GM21737 (cell line): ENCODE data around the gene SMIM26.
"Not testable (repeated sequence)": the region's sequence is repeated elsewhere in the genome, so short reads cannot be mapped to it uniquely, and the experiment has no call there.

Source experiments
- ATAC-seq: cut with Tn5 transposase; IDR thresholded peaks from one replicate; pipeline ENCODE4 v1.9.1; 2021; ENCODE audit warnings: mild to moderate bottlenecking, moderate library complexity; ENCODE audit not compliant: unreplicated experiment

SMIM26 gene, protein sequence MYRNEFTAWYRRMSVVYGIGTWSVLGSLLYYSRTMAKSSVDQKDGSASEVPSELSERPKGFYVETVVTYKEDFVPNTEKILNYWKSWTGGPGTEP

DNA sequence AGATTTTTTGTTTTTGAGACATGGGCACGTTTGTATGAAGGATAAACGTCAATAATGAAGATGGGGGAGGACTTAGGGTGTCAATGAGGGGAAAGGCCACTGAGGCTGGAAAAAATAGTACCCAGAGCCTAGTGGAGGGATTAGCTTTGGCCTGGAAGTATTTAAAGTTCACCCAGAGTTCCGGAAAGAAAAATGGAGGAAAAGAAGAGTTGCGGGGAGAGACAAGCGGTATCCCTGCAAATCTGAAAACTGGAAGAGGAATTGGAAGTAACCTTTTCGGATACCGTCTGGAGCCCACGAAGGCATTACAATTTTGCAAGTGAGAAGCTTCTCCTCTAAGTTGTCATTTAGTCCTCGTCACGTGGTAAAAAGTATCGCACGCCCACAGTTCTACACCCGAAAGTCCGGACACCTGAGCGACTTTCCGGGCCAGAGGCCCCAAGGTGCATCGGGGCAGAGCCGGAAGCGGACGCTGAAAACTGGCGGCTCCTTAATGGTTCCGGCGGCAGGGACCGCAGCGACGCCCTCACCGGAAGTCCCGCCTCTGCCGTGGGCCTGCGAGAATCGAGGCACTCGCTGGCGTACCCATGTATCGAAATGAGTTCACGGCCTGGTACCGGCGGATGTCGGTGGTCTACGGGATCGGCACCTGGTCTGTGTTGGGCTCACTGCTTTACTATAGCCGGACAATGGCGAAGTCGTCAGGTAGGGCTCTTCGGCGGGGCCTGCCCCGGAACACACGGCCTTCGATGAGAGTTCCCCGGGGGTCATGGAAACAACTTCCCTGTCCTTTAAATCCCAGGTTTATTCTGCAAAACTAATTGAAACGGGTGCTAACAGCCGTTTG, at the start of gene SMIM26:
Gene SMIM26, plus strand, starts transcription at position 541 of the 847 bp plus-strand sequence. Its CDS starts 47 bp downstream, at position 588.
- ATAC-seq: peak; percentile 98

DNA sequence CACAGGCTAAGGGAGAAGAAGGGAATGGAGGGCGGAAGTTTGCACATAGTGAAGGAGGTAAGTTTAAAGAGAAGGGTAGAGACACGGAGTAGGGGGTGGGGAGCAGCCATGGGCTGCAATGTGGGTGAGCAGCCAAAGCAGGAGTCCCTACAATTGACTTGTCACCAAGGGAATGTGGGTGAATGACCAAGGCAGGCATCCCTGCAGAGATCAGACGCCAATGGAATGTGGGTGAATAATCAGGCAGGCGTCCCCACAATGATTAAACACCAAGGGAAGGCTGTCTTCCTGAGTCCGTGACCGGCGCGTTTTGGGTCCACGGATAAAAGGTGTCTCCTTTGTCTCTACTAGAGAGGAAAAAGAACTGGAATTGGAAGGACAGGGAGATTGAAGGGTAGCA, 45.2 kb upstream of the SMIM26 start:
- ATAC-seq: not testable (repeated sequence)

DNA sequence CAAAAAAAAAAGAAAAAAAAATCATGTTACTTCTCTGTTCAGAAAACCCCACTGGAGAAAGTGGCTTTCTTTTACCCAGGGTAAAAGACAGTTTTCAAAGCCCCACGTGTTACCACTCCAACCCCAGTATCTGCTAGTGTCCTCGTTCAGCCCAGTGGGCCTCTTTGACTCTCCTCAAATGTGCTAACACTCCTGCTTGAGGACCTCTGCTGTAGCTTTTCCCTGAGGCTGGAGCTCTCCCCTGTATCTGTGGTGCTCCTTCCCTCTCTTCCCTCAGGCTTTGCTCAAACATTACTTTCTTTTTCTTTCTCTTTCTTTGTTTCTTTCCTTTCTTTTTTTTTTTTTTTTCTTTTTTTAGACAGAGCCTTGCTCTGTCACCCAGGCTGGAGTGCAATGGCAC, 44.2 kb upstream of the SMIM26 start:
- ATAC-seq: no peak

DNA sequence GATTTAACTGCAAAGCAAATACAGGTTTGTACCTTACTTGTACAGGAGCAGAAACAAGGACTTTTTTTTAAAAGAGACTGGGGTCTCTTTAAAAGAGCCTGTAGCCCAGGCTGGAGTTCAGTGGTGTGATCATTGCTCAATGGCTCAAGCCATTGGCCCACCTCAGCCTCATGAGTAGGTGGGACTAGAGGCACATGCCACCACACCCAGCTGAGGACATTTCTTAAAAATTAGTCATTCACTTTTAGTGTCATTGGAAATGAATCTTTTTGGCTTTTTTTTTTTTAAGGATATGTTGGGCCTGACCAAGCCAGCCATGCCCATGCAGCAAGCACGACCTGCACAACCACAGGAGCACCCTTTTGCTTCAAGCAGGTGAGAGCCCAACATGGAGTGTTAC, 42.6 kb upstream of the SMIM26 start:
- no peak for ATAC-seq

DNA sequence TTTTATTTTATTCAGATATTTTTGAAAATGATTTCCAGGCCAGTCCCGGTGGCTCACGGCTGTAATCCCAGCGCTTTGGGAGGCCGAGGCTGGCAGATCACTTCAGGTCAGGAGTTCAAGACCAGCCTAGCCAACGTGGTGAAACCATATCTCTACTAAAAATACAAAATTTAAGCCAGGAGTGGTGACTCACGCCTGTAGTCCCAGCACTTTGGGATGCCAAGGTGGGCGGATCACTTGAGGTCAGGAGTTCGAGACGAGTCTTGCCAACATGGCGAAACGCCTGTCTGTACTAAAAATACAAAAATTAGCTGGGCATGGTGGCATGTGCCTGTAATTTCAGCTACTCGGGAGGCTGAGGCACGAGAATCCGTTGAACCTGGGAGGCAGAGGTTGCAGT, 40.5 kb upstream of the SMIM26 start:
- not testable (repeated sequence) for ATAC-seq

DNA sequence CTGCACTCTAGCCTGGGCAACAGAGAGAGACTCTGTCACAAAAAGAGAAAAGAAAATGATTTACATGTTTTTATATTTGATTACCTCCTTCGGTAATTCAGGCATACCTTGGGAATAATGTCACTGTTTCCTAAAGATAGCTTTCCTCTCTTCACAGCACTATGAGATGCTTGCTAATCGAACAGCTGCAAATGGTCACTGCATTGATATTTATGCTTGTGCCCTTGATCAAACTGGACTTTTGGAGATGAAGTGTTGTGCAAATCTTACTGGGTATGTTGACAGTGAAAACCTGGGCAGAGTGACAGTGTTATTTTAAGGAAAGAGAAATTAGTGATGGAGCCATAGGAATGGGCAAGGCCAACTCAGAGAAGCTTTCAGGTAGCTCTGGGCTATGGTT, 39.9 kb upstream of the SMIM26 start:
- no peak for ATAC-seq

DNA sequence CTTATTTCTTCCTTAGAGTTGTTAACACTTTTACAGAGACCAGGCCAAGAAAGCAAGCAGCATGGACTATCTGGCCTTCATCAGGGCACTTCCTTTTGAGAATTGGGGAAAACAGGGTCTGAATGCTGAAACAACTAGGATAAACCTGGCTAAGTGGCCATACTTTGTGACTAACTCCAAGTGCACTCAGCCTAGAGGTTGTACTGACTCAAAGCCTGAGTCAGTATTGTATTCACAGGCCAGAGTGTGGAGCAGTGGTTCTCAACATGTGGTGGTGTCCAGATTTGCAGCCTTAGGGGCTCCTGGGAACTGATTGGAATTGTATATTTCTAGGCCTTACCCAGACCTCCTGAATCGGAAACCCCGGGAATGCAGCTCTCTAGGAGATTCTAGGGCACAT, 39.4 kb upstream of the SMIM26 start:
- ATAC-seq: no peak

DNA sequence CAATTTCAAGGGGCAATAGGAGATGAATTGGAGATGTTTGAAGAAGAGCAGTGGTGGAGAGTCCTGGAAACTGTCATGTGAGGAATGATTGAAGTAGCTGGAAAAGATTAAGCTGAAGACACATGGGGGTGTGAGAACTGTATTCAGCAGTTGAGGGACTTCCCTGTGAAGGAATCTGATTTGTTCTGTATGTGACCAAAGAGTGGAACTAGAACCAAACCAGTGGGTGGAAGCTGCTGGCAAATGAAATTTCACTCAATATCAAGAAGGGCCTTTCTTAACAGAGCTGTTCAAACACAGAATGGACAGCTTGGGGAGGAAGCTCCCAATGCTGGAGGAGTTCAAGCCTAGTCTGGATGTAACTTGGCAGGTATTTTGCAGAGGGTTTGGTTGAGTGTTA, 38.2 kb upstream of the SMIM26 start:
- ATAC-seq: no peak

DNA sequence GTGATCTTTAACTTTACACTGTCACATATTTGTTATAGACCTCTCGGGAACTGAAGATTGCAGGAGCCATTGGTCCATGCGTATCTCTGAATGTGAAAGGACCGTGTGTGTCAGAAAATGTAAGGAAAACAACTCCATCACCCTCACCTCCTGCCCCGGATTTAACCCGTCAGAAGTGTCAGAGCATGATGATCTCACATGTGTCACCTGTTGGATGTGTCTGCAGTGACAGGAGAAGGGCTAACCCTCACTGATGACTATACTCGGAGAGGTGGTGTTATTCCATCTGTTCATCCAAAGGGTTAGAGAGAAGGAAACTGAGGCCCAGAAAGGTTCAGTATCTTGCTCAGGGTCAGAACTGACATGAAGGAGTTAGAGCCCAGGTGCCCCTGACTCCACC, 34.6 kb upstream of the SMIM26 start:
- no peak for ATAC-seq

DNA sequence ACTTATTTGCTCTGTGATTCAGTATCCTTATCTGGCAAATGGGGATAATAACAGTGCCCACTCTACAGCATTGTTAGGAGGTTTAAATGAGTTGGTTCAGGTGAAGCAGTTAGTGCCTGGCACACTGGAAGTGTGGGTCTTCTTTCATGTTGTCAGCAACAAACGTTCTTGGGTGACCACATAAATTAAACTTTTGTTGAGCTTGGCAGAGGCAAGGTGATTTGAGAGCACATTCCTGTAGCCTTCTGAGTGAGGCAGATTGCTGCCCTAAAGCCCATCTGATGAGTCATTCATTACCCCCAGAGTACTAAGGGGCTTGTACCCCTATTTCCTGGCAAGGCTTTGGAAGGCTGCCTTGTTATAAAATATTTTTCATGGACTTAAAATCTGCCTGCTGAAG, 33.7 kb upstream of the SMIM26 start:
- no peak for ATAC-seq

DNA sequence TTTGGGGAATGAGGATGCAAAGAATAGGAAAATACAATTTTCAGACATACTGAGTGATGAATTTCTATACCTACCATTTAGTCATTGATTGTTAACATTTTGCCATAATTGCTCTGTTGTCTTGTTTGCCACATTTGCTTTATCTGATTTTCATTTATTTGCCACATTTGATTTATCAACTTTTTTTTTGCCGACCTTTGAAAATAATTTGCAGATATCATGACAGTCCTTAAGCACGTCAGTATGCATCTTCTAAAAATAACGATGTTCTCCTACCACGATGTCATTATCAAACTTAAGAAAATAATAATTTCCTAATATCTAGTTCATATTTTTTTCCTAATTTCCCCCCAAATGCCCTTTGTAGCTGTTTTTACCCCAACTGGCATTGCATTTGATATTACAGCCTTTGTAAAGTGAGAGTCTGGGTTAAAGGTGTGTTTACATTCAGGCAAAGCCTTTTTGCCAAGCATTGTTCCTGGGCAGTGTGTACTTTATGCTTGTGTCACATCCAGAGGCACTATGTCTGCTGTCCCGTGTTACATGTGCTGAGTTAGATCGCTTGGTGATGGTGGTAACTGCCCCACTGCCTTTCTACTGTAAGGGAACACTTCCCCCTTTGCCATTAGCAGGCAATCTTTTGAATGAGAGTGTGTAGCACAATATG, 33.1 kb upstream of the SMIM26 start:
- ATAC-seq: no peak

DNA sequence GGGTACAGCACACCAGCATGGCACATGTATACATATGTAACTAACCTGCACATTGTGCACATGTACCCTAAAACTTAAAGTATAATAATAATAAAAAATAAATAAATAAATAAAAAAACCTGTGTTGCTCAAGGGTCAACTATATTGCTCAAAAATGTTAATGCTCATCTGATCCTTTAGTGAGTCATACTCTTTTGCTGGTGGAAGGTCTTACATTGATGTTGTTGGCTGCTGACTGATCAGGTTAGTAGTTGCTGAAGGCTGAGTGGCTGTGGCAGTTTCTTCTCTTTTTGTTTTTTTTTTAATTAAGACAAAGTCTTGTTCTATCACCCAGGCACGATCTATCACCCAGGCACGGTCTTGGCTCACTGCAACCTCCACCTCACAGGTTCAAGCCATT, 29.6 kb upstream of the SMIM26 start:
- ATAC-seq: no peak

GRCh38 chr20:18541741-18542140, 25.5 kb upstream of the SMIM26 start:
- no peak for ATAC-seq

DNA sequence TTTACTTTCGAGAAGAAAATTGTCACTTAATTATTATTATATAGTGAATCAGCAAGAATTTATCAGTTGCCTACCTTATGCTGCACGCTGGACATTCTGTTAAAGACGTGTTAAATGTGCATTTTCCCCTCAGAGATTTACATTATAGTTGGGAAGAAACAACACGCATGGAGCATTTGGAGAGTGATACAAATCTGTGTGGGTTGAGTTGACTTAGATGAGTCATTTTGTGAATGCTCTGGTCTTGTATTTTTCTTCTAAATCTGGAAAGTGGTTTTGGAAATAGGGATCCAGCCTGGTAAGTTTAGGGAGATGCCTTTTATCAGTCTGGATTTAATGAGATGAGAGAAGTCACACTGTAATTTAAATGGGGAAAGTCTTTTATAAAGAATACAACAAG, 24.0 kb upstream of the SMIM26 start:
- no peak for ATAC-seq

DNA sequence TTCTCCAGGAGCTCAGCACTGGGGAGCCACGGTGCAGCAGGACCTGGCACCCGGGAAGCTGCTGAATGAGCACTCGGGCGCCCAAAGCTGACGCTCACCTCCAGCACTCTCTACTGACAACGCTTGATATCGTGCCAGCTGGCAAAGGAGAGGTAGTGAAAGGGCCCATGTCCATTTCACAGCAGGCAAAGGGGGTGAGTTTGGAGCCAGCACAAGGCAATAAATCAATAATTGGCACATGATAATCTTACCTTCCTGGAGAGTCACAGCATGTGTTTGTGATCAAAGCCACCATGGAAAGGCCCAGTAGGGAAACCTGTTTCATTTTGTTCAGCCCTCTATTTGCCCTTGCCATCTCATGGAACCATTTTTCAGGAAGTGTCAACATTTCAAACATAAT, 23.3 kb upstream of the SMIM26 start:
- no peak for ATAC-seq

DNA sequence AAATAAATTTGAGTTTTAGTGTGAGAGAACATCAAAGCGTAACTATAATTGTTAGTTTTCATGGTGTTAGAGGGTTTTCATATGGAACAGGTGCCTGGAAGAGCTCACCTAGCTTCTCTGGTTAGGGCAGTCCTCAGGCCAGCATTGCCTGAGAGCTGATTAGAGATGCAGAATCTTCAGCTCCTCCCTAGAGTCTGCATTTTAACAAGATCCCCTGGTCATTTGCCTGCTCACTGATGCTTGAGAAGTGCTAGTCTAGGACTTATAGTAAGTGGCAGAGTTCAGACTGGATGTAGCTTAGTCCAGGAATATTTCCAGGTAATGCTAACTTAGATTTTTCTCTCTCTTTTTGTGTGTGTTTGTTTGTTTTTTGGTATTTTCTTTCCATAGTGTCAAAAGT, 21.7 kb upstream of the SMIM26 start:
- no peak for ATAC-seq

- ATAC-seq: no peak
Observed at GRCh38 chr20:18548465-18548864, 18.8 kb upstream of the SMIM26 start.

GRCh38 chr20:18553746-18554145, 13.5 kb upstream of the SMIM26 start:
- ATAC-seq: no peak

GRCh38 chr20:18567739-18568091, 483 bp downstream of the SMIM26 start:
- peak; percentile 17 for ATAC-seq

DNA sequence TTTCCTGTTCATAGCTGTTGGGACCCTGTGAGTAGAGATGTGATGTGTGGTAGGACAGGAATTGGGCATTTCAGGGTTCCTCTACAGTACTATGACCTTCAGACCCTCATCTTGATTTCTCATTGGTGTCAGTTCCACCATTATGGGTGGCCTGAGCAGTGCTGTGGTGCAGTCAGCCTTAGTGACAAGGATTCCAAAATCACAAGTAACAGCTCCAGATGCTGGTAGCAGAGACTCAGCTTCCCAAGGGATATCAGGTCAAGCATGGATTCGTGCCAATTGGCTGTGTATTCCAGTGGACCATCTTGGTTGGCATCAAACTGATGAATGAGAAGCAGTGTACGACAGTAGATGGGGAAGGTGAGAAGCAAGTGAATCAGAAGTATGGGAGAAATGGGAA, 3.8 kb downstream of the SMIM26 start:
- ATAC-seq: no peak

DNA sequence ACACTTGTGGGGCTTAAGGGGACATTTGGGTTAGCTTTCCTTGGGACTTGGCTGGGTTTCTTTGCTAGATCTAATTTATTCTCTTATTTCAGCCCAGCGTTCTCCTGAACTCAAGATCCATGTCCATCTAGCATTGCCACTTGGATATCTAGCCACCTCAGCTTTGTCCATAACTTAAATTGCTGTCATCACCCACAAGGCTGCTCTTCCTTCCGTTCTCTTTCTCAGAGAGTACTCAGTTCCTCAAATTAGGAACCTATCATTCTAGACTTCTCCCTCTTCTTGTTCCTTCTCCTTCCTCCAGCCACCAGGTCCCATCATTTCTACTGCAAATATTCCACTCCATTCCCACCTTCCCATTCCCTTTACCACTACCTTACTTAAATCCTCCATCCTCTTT, 4.3 kb downstream of the SMIM26 start:
- no peak for ATAC-seq

- no peak for ATAC-seq
Observed at GRCh38 chr20:18577942-18578341, 10.7 kb downstream of the SMIM26 start.
